ENCODE measurements around the gene ANXA11.

DNA sequence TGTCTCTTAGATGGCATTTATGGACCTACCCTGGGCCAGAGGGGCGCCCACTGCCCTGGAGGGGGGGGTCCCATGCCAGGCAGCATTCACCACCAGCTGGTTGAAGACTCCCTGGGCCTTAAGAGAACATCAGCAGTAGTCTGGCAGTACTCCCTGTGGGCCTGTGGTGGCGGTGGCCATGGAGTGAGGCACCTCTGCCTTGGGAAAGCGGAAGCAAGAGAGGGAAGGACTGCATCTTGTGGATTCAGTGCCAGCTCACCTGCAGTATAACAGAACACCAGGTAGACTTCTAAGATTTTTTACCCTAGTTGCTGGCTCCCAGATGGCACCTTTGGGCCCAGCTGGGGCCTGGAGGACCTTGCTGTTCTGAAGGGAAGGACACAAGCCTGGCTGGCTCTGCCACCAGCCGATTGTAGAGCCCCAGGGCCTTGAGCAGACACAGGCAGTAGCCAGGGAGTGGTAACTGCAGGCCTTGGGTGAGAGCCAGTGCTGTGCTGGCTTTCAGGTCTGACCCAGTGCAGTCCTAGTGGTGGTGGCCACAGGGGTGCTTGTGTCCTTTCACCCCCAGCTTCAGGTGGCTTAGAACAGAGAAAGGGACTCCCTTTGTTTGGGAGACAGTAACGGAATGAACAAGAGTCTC is 57.1 kb downstream of the ANXA11 start:
- TF ChIP-seq CTCF (IDR thresholded peaks at IDR 0.05) = no peak
- TF ChIP-seq POLR2AphosphoS5 (IDR thresholded peaks at IDR 0.05) = no peak
- no peak for TF ChIP-seq POLR2A (IDR thresholded peaks at IDR 0.05)
